ENCODE results near the gene RPS6KC1. TPM values are rescaled to one million over a fixed set of nuclear protein-coding genes. Genes with fewer than 3 reads are reported as not detected.

Gene RPS6KC1, protein sequence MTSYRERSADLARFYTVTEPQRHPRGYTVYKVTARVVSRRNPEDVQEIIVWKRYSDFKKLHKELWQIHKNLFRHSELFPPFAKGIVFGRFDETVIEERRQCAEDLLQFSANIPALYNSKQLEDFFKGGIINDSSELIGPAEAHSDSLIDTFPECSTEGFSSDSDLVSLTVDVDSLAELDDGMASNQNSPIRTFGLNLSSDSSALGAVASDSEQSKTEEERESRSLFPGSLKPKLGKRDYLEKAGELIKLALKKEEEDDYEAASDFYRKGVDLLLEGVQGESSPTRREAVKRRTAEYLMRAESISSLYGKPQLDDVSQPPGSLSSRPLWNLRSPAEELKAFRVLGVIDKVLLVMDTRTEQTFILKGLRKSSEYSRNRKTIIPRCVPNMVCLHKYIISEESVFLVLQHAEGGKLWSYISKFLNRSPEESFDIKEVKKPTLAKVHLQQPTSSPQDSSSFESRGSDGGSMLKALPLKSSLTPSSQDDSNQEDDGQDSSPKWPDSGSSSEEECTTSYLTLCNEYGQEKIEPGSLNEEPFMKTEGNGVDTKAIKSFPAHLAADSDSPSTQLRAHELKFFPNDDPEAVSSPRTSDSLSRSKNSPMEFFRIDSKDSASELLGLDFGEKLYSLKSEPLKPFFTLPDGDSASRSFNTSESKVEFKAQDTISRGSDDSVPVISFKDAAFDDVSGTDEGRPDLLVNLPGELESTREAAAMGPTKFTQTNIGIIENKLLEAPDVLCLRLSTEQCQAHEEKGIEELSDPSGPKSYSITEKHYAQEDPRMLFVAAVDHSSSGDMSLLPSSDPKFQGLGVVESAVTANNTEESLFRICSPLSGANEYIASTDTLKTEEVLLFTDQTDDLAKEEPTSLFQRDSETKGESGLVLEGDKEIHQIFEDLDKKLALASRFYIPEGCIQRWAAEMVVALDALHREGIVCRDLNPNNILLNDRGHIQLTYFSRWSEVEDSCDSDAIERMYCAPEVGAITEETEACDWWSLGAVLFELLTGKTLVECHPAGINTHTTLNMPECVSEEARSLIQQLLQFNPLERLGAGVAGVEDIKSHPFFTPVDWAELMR
- total RNA-seq: 23.1 and 24.3 TPM in 2 replicates

DNA sequence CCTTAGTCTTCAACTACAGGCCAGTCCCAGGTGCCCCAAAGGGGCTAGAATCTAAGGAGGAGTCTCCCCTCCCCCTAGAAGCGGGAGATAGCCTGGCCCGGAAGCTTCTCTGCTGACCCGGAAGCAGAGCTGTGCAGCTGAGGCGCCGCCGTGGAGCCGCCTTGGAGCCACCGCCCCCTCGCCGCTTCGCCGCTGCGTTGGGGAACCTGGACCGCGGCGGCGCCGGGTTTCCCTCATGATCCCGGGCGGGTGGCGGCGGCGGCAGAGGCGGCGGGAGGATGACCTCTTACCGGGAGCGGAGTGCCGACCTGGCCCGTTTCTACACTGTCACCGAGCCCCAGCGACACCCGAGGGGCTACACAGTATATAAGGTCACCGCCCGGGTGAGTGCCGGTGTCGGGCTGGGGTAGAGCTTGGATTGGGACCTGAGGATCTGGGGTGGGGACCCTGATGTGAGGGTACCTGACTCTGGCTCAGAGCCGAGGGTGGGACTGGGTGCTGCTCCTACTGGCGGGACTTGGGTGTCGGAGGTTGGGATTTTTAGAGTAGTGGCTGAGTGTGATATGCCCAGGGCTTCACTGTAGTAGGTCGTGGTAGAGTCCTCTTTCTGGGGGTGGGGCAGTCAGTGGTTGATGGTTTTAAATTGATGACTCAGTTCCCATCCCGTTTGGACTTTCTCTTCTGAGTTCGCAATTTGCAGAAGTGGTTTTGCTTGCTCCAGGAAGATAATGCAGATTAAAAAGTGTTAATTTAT lies at the start of gene RPS6KC1:
Gene RPS6KC1, plus strand, starts transcription at position 115 of the 754 bp plus-strand sequence. Its CDS starts 164 bp downstream, at position 279.

DNA sequence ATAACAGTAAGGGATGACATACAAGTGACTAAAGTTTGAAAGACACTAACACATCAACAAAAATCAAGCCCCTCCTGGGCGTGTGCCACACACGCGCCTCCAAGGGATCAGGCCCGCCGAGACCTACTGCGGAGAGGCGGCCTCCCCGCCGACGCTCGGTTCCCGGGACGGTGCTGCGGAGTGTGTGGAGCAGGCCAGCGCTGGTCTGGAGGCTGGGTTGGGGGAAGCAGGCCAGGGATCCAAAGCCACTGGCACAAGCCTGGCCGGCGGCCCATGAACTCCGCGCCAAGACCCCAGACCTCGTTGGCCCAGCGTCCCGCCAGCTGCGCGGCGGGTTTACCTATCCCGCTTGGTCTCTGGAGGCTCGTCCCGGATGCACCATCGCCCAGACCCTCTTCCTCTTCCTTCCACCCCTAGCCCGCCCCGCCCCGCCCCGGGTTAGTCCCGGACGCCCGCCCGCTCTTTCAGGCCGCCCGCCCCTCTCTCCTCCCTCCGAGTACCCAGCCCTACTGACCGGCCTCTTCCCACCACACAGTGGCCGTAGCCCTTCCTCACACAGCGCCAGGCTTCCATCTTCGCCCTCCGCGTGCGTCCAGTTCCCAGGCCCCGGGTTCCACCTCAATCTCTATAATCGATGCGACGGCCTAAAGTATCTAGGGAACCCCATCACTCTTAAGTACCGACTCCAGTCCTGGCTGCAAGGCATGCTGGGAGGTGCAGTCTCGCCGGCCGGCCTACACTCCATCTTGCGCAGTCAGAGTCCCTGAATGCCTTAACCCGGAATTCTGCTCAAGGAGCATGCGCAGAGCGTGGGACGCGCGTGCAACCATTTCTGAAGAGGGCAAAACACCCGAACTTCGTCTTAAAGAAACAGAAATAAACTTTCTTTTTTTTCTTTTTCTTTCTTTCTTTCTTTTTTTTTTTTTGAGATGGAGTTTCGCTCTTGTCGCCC lies 35.7 kb upstream of the RPS6KC1 start, which contains the start of gene ANGEL2:
Gene ANGEL2, minus strand, starts transcription at position 769 of the 952 bp plus-strand sequence. Its CDS starts 196 bp downstream, at position 573.

Other genes with a start within 250 kb of the RPS6KC1 start
- not detected in 2 replicates for gene SPATA45, start 203.6 kb upstream of the RPS6KC1 start, total RNA-seq
- 6.2 and 9.0 TPM in 2 replicates for gene FLVCR1, start 193.0 kb upstream of the RPS6KC1 start, total RNA-seq
- gene VASH2, start 100.7 kb upstream of the RPS6KC1 start, total RNA-seq: 0.22 and 1.6 TPM in 2 replicates
- 37.3 and 42.4 TPM in 2 replicates for gene ANGEL2, start 35.4 kb upstream of the RPS6KC1 start, total RNA-seq

Data from placental epithelial cell (primary cell).